Measurements from ENCODE around the gene CHST12.

GRCh38 chr7:2409745-2410414 lies 6.5 kb downstream of the CHST12 start:
- TF ChIP-seq POLR2A (IDR thresholded peaks at IDR 0.05; ENCODE audit: extremely low read depth, insufficient read length) (no peak), CTCF (IDR thresholded peaks at IDR 0.05; ENCODE audit: low read depth, low read length) (no peak), MYC (IDR thresholded peaks at IDR 0.05; ENCODE audit: low read depth, low read length) (no peak)
